Activated CD4-positive, alpha-beta T cell treated with anti-CD3 and anti-CD28 coated beads, Interleukin-2, amount 10 ng/mL, durations not matched to agents 24 days and 14 days (primary cell): Measurements from ENCODE around the gene PEX3. TPM values are rescaled to one million over a fixed set of nuclear protein-coding genes. Genes with fewer than 3 reads are reported as not detected.
"Not testable (repeated sequence)": the region's sequence is repeated elsewhere in the genome, so short reads cannot be mapped to it uniquely, and the experiment has no call there.

Experiments
- DNase-seq: peaks from one replicate; pipeline ENCODE4 v3.0.0; 2022
- H3K27ac Mint-ChIP-seq: one replicate; pipeline ENCODE4 v1.8.0; 2022; ENCODE audit warnings: mild to moderate bottlenecking, mixed read lengths
- H3K27me3 Mint-ChIP-seq: one replicate; pipeline ENCODE4 v1.8.0; 2022; ENCODE audit warnings: mixed read lengths
- H3K36me3 Mint-ChIP-seq: one replicate; pipeline ENCODE4 v1.8.0; 2022; ENCODE audit warnings: low read depth, mild to moderate bottlenecking, mixed read lengths
- H3K4me1 Mint-ChIP-seq: one replicate; pipeline ENCODE4 v1.8.0; 2021; ENCODE audit warnings: mixed read lengths
- H3K4me3 Mint-ChIP-seq: one replicate; pipeline ENCODE4 v1.8.0; 2022; ENCODE audit warnings: mild to moderate bottlenecking, moderate library complexity, mixed read lengths
- H3K9me3 Mint-ChIP-seq: one replicate; pipeline ENCODE4 v1.8.0; 2021; ENCODE audit warnings: mixed read lengths
- intact Hi-C: fragments of 100-400 bp; cut with micrococcal nuclease; formaldehyde crosslinking; loops from one replicate; pipeline ENCODE4 v1.15.1; 2023
- total RNA-seq: library from RNA; stranded (reverse); gene quantifications from 2 replicates; pipeline ENCODE4 v1.2.3, GENCODE V29; 2022

The PEX3 gene
- total RNA-seq, 1 donor from 2014 or later: 26.0 TPM

DNA sequence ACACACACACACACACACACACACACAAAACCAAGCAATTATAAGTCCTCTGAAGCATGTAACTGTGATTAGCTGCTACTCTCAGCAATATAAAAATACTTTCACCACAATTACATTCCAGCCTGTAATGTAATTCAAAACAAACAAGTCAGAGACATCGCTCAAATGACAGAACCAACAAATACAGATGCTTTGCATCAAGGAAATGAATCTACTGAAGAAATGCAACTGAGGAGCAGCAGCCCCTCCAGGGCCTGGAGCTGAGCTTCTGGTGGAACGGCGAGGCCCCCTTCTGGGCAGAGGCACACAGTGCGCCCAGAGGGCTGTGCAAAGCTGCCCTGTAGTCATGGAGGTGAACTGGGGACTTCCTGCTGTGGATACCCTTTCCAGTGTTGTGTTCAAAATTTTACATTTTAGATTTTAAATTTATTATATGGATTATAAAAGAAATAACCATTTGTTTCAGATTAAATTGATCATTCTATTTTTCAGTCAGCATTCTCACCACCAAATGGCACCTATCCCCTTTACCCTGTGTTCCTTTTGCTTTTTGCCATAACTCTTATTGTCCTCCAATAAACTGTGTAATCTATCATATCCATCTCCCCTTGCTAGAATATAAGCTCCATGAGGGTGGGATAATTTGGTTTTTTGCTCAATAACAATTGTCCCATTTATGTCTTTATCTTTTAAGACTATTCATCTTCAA lies 23.3 kb upstream of the PEX3 start:
- intact Hi-C loops: loop anchor here (1.0 to 5.0 kb wide), 5 partner anchors 194 to 953 kb away; partner anchors contain the start of gene HIVEP2

DNA sequence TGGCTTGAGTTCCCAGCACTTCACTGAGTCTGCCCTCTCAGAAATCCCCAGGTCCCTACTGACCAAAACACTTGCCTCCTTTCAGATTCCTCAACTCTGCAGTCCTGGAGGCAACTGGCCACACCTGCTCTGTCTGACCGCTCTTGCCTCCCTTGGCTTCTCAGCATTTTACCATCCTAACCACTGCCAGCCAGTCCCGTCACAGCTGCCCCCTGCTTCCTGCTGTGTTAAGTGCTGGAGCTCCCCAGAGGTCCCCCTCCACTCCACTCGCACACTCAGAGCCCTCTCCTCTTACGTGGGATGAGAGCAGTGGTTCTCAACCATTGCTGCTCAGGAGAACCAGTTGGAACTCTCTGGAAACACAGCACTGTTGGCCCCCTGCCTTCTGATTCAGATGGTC lies 20.6 kb upstream of the PEX3 start:
- DNase-seq: no peak
- H3K4me3 Mint-ChIP-seq: no peak overlapping the region
- H3K27ac Mint-ChIP-seq: no peak overlapping the region
- H3K9me3 Mint-ChIP-seq: no peaks in the 10 kb centered on the region
- H3K27me3 Mint-ChIP-seq: no peaks in the 10 kb centered on the region
- peaks cover 9% of the 10 kb centered on the region for H3K4me1 Mint-ChIP-seq
- intact Hi-C loops: loop anchor here (5.0 kb wide), 2 partner anchors 483 to 863 kb away; partner anchors contain the start of gene HIVEP2
- peaks cover 30% of the 10 kb centered on the region for H3K36me3 Mint-ChIP-seq

More for the DNA sequence above, 23.3 kb upstream of the PEX3 start:
- Mint-ChIP-seq H3K4me3 (no peak overlapping the region), H3K36me3 (peaks cover 22% of the 10 kb centered on the region), H3K27ac (no peak overlapping the region), H3K27me3 (no peaks in the 10 kb centered on the region), H3K9me3 (no peaks in the 10 kb centered on the region), H3K4me1 (peaks cover 9% of the 10 kb centered on the region)
- DNase-seq: peak; percentile 92

GRCh38 chr6:143431226-143431625 lies 19.4 kb upstream of the PEX3 start:
- intact Hi-C loops: no loop called here
- H3K4me1 Mint-ChIP-seq: peaks cover 9% of the 10 kb centered on the region

GRCh38 chr6:143432588-143432987 lies 18.0 kb upstream of the PEX3 start:
- no peak overlapping the region for H3K4me3 Mint-ChIP-seq
- no peaks in the 10 kb centered on the region for H3K27me3 Mint-ChIP-seq
- intact Hi-C loops: no loop called here
- H3K4me1 Mint-ChIP-seq: peaks cover 8% of the 10 kb centered on the region
- DNase-seq: no peak
- no peaks in the 10 kb centered on the region for H3K9me3 Mint-ChIP-seq
- peaks cover 38% of the 10 kb centered on the region for H3K36me3 Mint-ChIP-seq
- H3K27ac Mint-ChIP-seq: no peak overlapping the region

More at GRCh38 chr6:143431226-143431625, 19.4 kb upstream of the PEX3 start:
- no peaks in the 10 kb centered on the region for H3K9me3 Mint-ChIP-seq
- no peak overlapping the region for H3K27ac Mint-ChIP-seq
- DNase-seq: no peak
- H3K36me3 Mint-ChIP-seq: peaks cover 36% of the 10 kb centered on the region
- no peak overlapping the region for H3K4me3 Mint-ChIP-seq
- no peaks in the 10 kb centered on the region for H3K27me3 Mint-ChIP-seq

DNA sequence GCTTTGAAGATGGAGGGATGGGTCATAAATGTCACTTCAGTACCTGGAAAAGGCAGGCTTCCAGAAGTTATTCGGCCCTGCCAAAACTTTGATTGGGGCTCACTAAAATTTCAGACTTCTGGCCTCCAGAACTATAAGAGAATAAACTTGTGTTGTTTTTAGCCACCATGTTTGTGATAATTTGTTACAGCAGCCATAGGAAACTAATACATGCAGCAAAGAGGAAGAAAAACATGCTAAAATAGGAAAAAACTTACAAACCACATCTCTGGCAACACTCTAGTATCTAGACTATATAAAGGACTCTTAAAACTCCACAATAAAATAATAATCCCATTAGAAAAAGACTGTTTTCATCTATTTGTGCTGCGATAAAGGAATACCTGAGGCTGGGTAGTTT lies 9.6 kb upstream of the PEX3 start:
- Mint-ChIP-seq H3K27ac (peak overlapping the region; percentile 95), H3K4me3 (peak overlapping the region; percentile 47), H3K4me1 (peaks cover 46% of the 10 kb centered on the region), H3K36me3 (peaks cover 62% of the 10 kb centered on the region), H3K27me3 (no peaks in the 10 kb centered on the region), H3K9me3 (peaks cover 6% of the 10 kb centered on the region)
- no peak for DNase-seq
- intact Hi-C loops: loop anchor here (1.0 to 10.0 kb wide), 5 partner anchors 9 to 1046 kb away; partner anchors contain the start of genes ADAT2, AIG1 and PEX3

- intact Hi-C loops: loop anchor here (1.0 to 10.0 kb wide), 5 partner anchors 8 to 1047 kb away; partner anchors contain the start of genes ADAT2, AIG1 and PEX3
- H3K27ac Mint-ChIP-seq: peak overlapping the region; percentile 95
- peaks cover 49% of the 10 kb centered on the region for H3K4me1 Mint-ChIP-seq
- peak; percentile 77 for DNase-seq
- H3K4me3 Mint-ChIP-seq: peak overlapping the region; percentile 47
- H3K36me3 Mint-ChIP-seq: peaks cover 58% of the 10 kb centered on the region
- H3K27me3 Mint-ChIP-seq: no peaks in the 10 kb centered on the region
- peaks cover 6% of the 10 kb centered on the region for H3K9me3 Mint-ChIP-seq
Observed at GRCh38 chr6:143441680-143442545, 8.7 kb upstream of the PEX3 start.

GRCh38 chr6:143443096-143443495 lies 7.5 kb upstream of the PEX3 start:
- Mint-ChIP-seq H3K27ac (peak overlapping the region; percentile 21), H3K4me3 (no peak overlapping the region), H3K4me1 (peaks cover 54% of the 10 kb centered on the region), H3K27me3 (no peaks in the 10 kb centered on the region), H3K9me3 (peaks cover 6% of the 10 kb centered on the region), H3K36me3 (peaks cover 62% of the 10 kb centered on the region)
- intact Hi-C loops: loop anchor here (5.0 to 10.0 kb wide), 3 partner anchors 601 to 1048 kb away; no protein-coding TSS in a partner anchor
- DNase-seq: peak; percentile 42

- Mint-ChIP-seq H3K36me3 (peaks cover 36% of the 10 kb centered on the region), H3K4me1 (peaks cover 38% of the 10 kb centered on the region)
- H3K27ac Mint-ChIP-seq, H3K27me3 Mint-ChIP-seq, H3K4me3 Mint-ChIP-seq, H3K9me3 Mint-ChIP-seq, DNase-seq: not testable (repeated sequence)
- intact Hi-C loops: loop anchor here (10.0 kb wide), 1 partner anchor 1053 kb away; no protein-coding TSS in a partner anchor
Observed at GRCh38 chr6:143447865-143448264, 2.7 kb upstream of the PEX3 start.

- Mint-ChIP-seq H3K27ac (peak overlapping the region; percentile 99), H3K4me3 (peak overlapping the region; percentile 91), H3K9me3 (no peaks in the 10 kb centered on the region), H3K27me3 (no peaks in the 10 kb centered on the region), H3K36me3 (peaks cover 28% of the 10 kb centered on the region), H3K4me1 (peaks cover 37% of the 10 kb centered on the region)
- intact Hi-C loops: loop anchor here (10.0 kb wide), 1 partner anchor 1054 kb away; no protein-coding TSS in a partner anchor
- DNase-seq: no peak
Observed at GRCh38 chr6:143449082-143449713, 1.4 kb upstream of the PEX3 start.

- Mint-ChIP-seq H3K27ac (peak overlapping the region; percentile 99), H3K27me3 (no peaks in the 10 kb centered on the region), H3K4me3 (peak overlapping the region; percentile 91), H3K9me3 (no peaks in the 10 kb centered on the region), H3K4me1 (peaks cover 36% of the 10 kb centered on the region), H3K36me3 (peaks cover 28% of the 10 kb centered on the region)
- DNase-seq: peak; percentile 86
- intact Hi-C loops: loop anchor here (1.0 to 10.0 kb wide), 11 partner anchors 9 to 1303 kb away; partner anchors contain the start of genes FUCA2, LTV1, NMBR and SF3B5
Observed at GRCh38 chr6:143449714-143450452, 722 bp upstream of the PEX3 start.

- no peak for DNase-seq
- H3K27ac Mint-ChIP-seq: peak overlapping the region; percentile 99
- H3K4me1 Mint-ChIP-seq: peaks cover 33% of the 10 kb centered on the region
- H3K4me3 Mint-ChIP-seq: peak overlapping the region; percentile 91
- peaks cover 19% of the 10 kb centered on the region for H3K36me3 Mint-ChIP-seq
- intact Hi-C loops: loop anchor here (2.0 to 5.0 kb wide), 6 partner anchors 85 to 1304 kb away; partner anchors contain the start of genes LTV1, NMBR, STX11 and VTA1
- H3K27me3 Mint-ChIP-seq: no peaks in the 10 kb centered on the region
- H3K9me3 Mint-ChIP-seq: no peaks in the 10 kb centered on the region
Observed at GRCh38 chr6:143451531-143451930, 926 bp downstream of the PEX3 start.

DNA sequence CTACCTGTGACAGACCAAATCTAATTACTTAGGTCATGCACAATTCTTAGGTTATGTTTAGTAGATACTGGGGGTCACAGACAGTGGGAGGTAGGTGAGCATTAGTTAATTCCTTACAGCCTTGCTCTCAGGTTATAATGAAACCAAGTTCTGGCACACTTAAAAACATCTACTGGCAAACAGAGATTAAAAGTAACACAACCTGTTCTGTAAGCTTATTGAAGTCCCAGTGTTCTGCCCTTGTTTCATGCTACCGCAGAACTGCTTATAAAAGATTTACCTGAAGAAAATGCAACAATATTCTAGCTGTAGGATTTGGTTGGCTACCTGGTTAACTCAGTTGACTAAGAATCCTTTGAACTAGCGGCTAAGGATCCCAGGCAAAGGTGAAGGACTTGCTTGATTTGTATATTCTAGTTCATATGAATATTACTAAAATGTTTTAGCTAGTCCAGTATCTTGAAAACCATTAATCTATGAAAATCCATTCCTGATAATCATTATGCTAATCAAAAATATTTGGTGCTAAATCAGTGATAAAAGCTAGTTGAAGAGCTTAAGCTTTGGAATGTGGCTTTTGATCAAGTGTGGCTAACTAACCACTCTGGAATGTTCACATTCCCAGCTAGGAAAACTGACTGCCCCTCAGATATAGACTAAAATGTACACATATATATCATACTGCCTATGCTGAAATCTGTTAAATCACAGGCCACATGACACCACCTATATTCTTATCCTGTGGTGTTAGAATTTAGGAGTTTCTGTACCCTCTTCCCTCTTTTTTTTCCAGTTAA lies 7.2 kb downstream of the PEX3 start:
- H3K27me3 Mint-ChIP-seq: no peaks in the 10 kb centered on the region
- H3K4me3 Mint-ChIP-seq: no peak overlapping the region
- H3K36me3 Mint-ChIP-seq: peaks cover 20% of the 10 kb centered on the region
- intact Hi-C loops: no loop called here
- no peak overlapping the region for H3K27ac Mint-ChIP-seq
- H3K9me3 Mint-ChIP-seq: no peaks in the 10 kb centered on the region
- peaks cover 10% of the 10 kb centered on the region for H3K4me1 Mint-ChIP-seq
- DNase-seq: no peak
